H9 (cell line): ENCODE data around the gene PROKR2. TPM values are rescaled to one million over a fixed set of nuclear protein-coding genes. Genes with fewer than 3 reads are reported as not detected.

Experiments
- DNase-seq: peaks from one replicate; pipeline ENCODE4 v3.0.0-alpha.2; 2017
- H2AFZ ChIP-seq: one replicate; pipeline ENCODE4 v1.6.1; 2013; ENCODE audit warnings: mild to moderate bottlenecking, low read length, control low read depth, moderate library complexity
- H2AK5ac ChIP-seq: 2 replicates; pipeline ENCODE4 v1.6.1; 2013; ENCODE audit warnings: low read length, control low read depth, mixed read lengths; ENCODE audit not compliant: insufficient read length
- H2BK120ac ChIP-seq: one replicate; pipeline ENCODE4 v1.6.1; 2013; ENCODE audit warnings: low read depth, mild to moderate bottlenecking, low read length, control low read depth, inconsistent platforms; ENCODE audit not compliant: poor library complexity, severe bottlenecking
- H2BK12ac ChIP-seq: 2 replicates; pipeline ENCODE4 v1.6.1; 2013; ENCODE audit warnings: low read length, control low read depth, mixed read lengths, low read depth; ENCODE audit not compliant: insufficient read length
- H2BK15ac ChIP-seq: 2 replicates; pipeline ENCODE4 v1.6.1; 2013; ENCODE audit warnings: low read depth, low read length, control low read depth
- H2BK20ac ChIP-seq: one replicate; pipeline ENCODE4 v1.6.1; 2013; ENCODE audit warnings: low read depth, mild to moderate bottlenecking, low read length, control low read depth, inconsistent platforms; ENCODE audit not compliant: poor library complexity, severe bottlenecking
- H2BK5ac ChIP-seq: 2 replicates; pipeline ENCODE4 v1.6.1; 2013; ENCODE audit warnings: low read length, control low read depth, mixed read lengths; ENCODE audit not compliant: insufficient read length
- H3K14ac ChIP-seq: 2 replicates; pipeline ENCODE4 v1.6.1; 2013; ENCODE audit warnings: low read length, control low read depth; ENCODE audit not compliant: insufficient read depth
- H3K18ac ChIP-seq: 2 replicates; pipeline ENCODE4 v1.6.1; 2013; ENCODE audit warnings: low read depth, mild to moderate bottlenecking, mixed read lengths, low read length, control low read depth; ENCODE audit not compliant: insufficient read length
- H3K23ac ChIP-seq: 2 replicates; pipeline ENCODE4 v1.6.1; 2013; ENCODE audit warnings: low read length, control low read depth, mixed read lengths, low read depth; ENCODE audit not compliant: insufficient read length
- H3K23me2 ChIP-seq: 2 replicates; pipeline ENCODE4 v1.6.1; 2013; ENCODE audit warnings: low read depth, mild to moderate bottlenecking, mixed read lengths, low read length, control low read depth; ENCODE audit not compliant: insufficient read length, poor library complexity, severe bottlenecking
- H3K27ac ChIP-seq: 2 replicates; pipeline ENCODE4 v1.5.1; 2013; ENCODE audit warnings: low read length, control low read depth, mixed read lengths, low read depth; ENCODE audit not compliant: insufficient read length
- H3K27me3 ChIP-seq: 2 replicates; pipeline ENCODE4 v1.6.1; 2013; ENCODE audit warnings: low read length, control low read depth, inconsistent platforms; ENCODE audit not compliant: insufficient read depth
- H3K4ac ChIP-seq: 2 replicates; pipeline ENCODE4 v1.6.1; 2013; ENCODE audit warnings: low read depth, mild to moderate bottlenecking, control low read depth, inconsistent platforms, low read length, moderate library complexity
- H3K4me1 ChIP-seq: 2 replicates; pipeline ENCODE4 v1.6.1; 2013; ENCODE audit warnings: low read length, control low read depth, inconsistent platforms; ENCODE audit not compliant: insufficient read depth
- H3K4me2 ChIP-seq: 2 replicates; pipeline ENCODE4 v1.6.1; 2013; ENCODE audit warnings: low read length, control low read depth, mixed read lengths; ENCODE audit not compliant: insufficient read length, insufficient read depth
- H3K56ac ChIP-seq: 2 replicates; pipeline ENCODE4 v1.6.1; 2013; ENCODE audit warnings: low read depth, mild to moderate bottlenecking, mixed read lengths, low read length, control low read depth; ENCODE audit not compliant: insufficient read length
- H3K79me1 ChIP-seq: 2 replicates; pipeline ENCODE4 v1.6.1; 2013; ENCODE audit warnings: low read depth, mild to moderate bottlenecking, moderate library complexity, low read length, control low read depth, inconsistent platforms; ENCODE audit not compliant: insufficient read depth, poor library complexity, severe bottlenecking
- H3K79me2 ChIP-seq: 2 replicates; pipeline ENCODE4 v1.6.1; 2013; ENCODE audit warnings: low read length, control low read depth, inconsistent platforms; ENCODE audit not compliant: insufficient read depth
- H3K9ac ChIP-seq: 2 replicates; pipeline ENCODE4 v1.6.1; 2013; ENCODE audit warnings: low read length, control low read depth, mixed read lengths; ENCODE audit not compliant: insufficient read length; ENCODE audit errors: extremely low read depth
- H3K9me3 ChIP-seq: one replicate; pipeline ENCODE4 v1.6.1; 2013; ENCODE audit warnings: low read depth, low read length, inconsistent platforms; ENCODE audit not compliant: control insufficient read depth
- H3T11ph ChIP-seq: one replicate; pipeline ENCODE4 v1.6.1; 2013; ENCODE audit warnings: mild to moderate bottlenecking, low read length, control low read depth, inconsistent platforms
- H4K20me1 ChIP-seq: one replicate; pipeline ENCODE4 v1.6.1; 2013; ENCODE audit not compliant: control insufficient read depth, insufficient read length, insufficient read depth
- H4K5ac ChIP-seq: 2 replicates; pipeline ENCODE4 v1.6.1; 2013; ENCODE audit warnings: low read depth, mild to moderate bottlenecking, mixed read lengths, low read length, control low read depth; ENCODE audit not compliant: insufficient read length
- H4K8ac ChIP-seq: replicated peaks from 2 replicates; pipeline ENCODE4 v1.6.1; 2013; ENCODE audit warnings: low read length, control low read depth, mixed read lengths, low read depth; ENCODE audit not compliant: insufficient read length
- H4K91ac ChIP-seq: 2 replicates; pipeline ENCODE4 v1.6.1; 2013; ENCODE audit warnings: low read depth, mild to moderate bottlenecking, moderate library complexity, mixed read lengths, low read length, control low read depth; ENCODE audit not compliant: insufficient read length
- H3K27ac Mint-ChIP-seq, 3 experiments: 2 replicates in 2 of 3; 3 replicates in 1 of 3; pipeline ENCODE4 v1.8.0; 2020 to 2021; ENCODE audit warnings: mixed read lengths in 3 of 3, mild to moderate bottlenecking in 1 of 3, moderate library complexity in 1 of 3
- H3K27me3 Mint-ChIP-seq: 2 replicates; pipeline ENCODE4 v1.8.0; 2021; ENCODE audit warnings: low read depth, mild to moderate bottlenecking, moderate library complexity, mixed read lengths
- H3K36me3 Mint-ChIP-seq, 3 experiments: 2 replicates in 2 of 3; 3 replicates in 1 of 3; pipeline ENCODE4 v1.8.0; 2020 to 2021; ENCODE audit warnings: low read depth in 3 of 3, mixed read lengths in 3 of 3; ENCODE audit not compliant: insufficient read depth in 1 of 3
- H3K4me1 Mint-ChIP-seq, 2 experiments: 2 replicates each; pipeline ENCODE4 v1.8.0; 2020; ENCODE audit warnings: mixed read lengths in 2 of 2
- H3K4me3 Mint-ChIP-seq, 2 experiments: 2 replicates in 1 of 2; 3 replicates in 1 of 2; pipeline ENCODE4 v1.8.0; 2020 to 2021; ENCODE audit warnings: mild to moderate bottlenecking in 2 of 2, mixed read lengths in 2 of 2, moderate library complexity in 1 of 2
- H3K9me3 Mint-ChIP-seq, 2 experiments: 2 replicates in 1 of 2; 3 replicates in 1 of 2; pipeline ENCODE4 v1.8.0; 2020; ENCODE audit warnings: mild to moderate bottlenecking in 2 of 2, mixed read lengths in 2 of 2, moderate library complexity in 1 of 2
- WGBS: extraction: QIAGEN DNeasy Blood & Tissue Kit; methylation state at CpG from one replicate; pipeline ENCODE4 v1.1.7; 2013; ENCODE audit warnings: missing lambda C conversion rate, low lambda C conversion rate, mixed read lengths; ENCODE audit not compliant: insufficient read length; ENCODE audit errors: extremely low coverage; 5-methylcytosine and 5-hydroxymethylcytosine counted together
- total RNA-seq: library from RNA; stranded (reverse); gene quantifications from 2 replicates; pipeline ENCODE4 v1.2.1, GENCODE V29; 2021
- TF ChIP-seq, protein P1 (sequence below): fragments of 200-600 bp; sonication (generic); conservative IDR thresholded peaks from 3 replicates; pipeline ENCODE4 v1.8.0; 2021; ENCODE audit warnings: antibody characterized with exemption, mild to moderate bottlenecking

PROKR2 gene
- total RNA-seq, 1 experiment from 2014 or later, result 0.46 TPM

DNA sequence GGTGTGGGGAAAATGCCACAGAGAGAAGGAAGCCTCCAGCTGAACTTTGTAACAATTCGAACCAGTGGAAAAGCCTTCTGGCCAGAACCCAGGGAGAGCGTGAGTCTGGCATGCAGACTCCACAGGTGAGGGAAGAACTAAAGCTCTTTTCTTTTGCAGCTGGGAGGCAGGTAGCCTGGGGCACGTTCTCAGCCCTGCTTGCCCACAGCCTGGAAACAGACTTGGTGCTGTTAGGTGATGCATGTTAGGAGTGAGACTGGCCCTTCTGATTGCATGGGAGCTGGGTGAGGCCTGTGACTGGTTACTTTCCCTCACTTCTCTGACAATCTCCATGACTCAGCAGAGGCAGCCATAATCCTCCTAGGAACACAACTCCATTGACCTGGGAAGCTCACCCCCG, 34.2 kb downstream of the PROKR2 start:
- Histone ChIP-seq H3K9ac (no peak overlapping the region), H3K79me2 (no peaks in the 10 kb centered on the region), H4K20me1 (no peaks in the 10 kb centered on the region), H3K23ac (no peak overlapping the region), H4K8ac (no peak overlapping the region), H3K79me1 (no peaks in the 10 kb centered on the region), H4K5ac (no peak overlapping the region), H3K18ac (no peak overlapping the region), H3K27me3 (no peaks in the 10 kb centered on the region), H3K4me2 (no peak overlapping the region), H2BK5ac (no peak overlapping the region), H2BK15ac (no peak overlapping the region), H3K9me3 (no peaks in the 10 kb centered on the region), H4K91ac (no peak overlapping the region), H2AFZ (no peak overlapping the region), H3K27ac (no peak overlapping the region), H2BK20ac (no peak overlapping the region), H2BK12ac (no peak overlapping the region), H3K23me2 (no peaks in the 10 kb centered on the region), H2BK120ac (no peak overlapping the region), H3K4ac (no peak overlapping the region), H3K14ac (no peak overlapping the region), H3T11ph (no peak overlapping the region), H3K56ac (no peak overlapping the region), H3K4me1 (no peaks in the 10 kb centered on the region), H2AK5ac (no peak overlapping the region)
- H3K4me1 Mint-ChIP-seq, result peaks cover 3 to 13% of the 10 kb centered on the region in 2 experiments; a peak in 3 of 4 replicates
- TF ChIP-seq, protein P1, sequence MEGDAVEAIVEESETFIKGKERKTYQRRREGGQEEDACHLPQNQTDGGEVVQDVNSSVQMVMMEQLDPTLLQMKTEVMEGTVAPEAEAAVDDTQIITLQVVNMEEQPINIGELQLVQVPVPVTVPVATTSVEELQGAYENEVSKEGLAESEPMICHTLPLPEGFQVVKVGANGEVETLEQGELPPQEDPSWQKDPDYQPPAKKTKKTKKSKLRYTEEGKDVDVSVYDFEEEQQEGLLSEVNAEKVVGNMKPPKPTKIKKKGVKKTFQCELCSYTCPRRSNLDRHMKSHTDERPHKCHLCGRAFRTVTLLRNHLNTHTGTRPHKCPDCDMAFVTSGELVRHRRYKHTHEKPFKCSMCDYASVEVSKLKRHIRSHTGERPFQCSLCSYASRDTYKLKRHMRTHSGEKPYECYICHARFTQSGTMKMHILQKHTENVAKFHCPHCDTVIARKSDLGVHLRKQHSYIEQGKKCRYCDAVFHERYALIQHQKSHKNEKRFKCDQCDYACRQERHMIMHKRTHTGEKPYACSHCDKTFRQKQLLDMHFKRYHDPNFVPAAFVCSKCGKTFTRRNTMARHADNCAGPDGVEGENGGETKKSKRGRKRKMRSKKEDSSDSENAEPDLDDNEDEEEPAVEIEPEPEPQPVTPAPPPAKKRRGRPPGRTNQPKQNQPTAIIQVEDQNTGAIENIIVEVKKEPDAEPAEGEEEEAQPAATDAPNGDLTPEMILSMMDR, result no peak
- H3K9me3 Mint-ChIP-seq, result peaks cover 12 to 26% of the 10 kb centered on the region in 2 experiments
- no CpG with 5 or more reads among the region's 4 CpGs for WGBS
- peaks cover 2% of the 10 kb centered on the region; the same call in 1 of the 2 replicates for H3K27me3 Mint-ChIP-seq
- no peak overlapping the region for H3K27ac Mint-ChIP-seq
- peaks cover 0 to 13% (median 7%) of the 10 kb centered on the region in 3 experiments; a peak in 6 of 7 replicates for H3K36me3 Mint-ChIP-seq
- no peak for DNase-seq
- no peak overlapping the region for H3K4me3 Mint-ChIP-seq
